K562 (cell line): ENCODE data around the gene FKBP8. TPM values are rescaled to one million over a fixed set of nuclear protein-coding genes. Genes with fewer than 3 reads are reported as not detected.

Source experiments
- ATAC-seq: fragments of 200-7000 bp; cut with Tn5 transposase; 3 replicates; pipeline ENCODE4 v1.9.1; 2020; ENCODE audit warnings: moderate library complexity
- BruUV-seq: library from RNA; stranded (reverse); fragments of 400-500 nt; replicated peaks from 2 replicates; lab custom pipeline; 2021; lab: Mats Ljungman, UMichigan
- CTCF ChIA-PET: fragments of 300-600 bp; formaldehyde crosslinking; extraction: SDS; loops from one replicate; lab custom pipeline; 2021; ENCODE audit warnings: low intra/inter-chr PET ratio; lab: Yijun Ruan, JAX
- POLR2A ChIA-PET: fragments of 300-600, 350-650 bp; sonication (Branson Sonifier 250); formaldehyde crosslinking; extraction: SDS; loops from one replicate; lab custom pipeline; 2021; ENCODE audit warnings: antibody characterized with exemption, inconsistent platforms; lab: Yijun Ruan, JAX
- DNase-seq, 4 experiments: peaks; one replicate each; pipeline versions ENCODE4 v3.0.0 to v3.0.0-alpha.2; 2011 to 2018; ENCODE audit warnings: low spot score in 3 of 4, mixed read lengths in 3 of 4; ENCODE audit errors: extremely low read depth in 1 of 4
- FAIRE-seq: peaks from 2 replicates; lab custom pipeline; 2011; peaks lifted over from hg19 to GRCh38; lab: Jason Lieb, UNC
- H2AFZ ChIP-seq: 2 replicates; pipeline ENCODE4 v1.6.0; 2011; ENCODE audit warnings: low read depth, low read length, control low read depth, inconsistent platforms
- H3K27ac ChIP-seq: fragments of 200-600 bp; 3 replicates; pipeline ENCODE4 v1.8.0; 2011; ENCODE audit warnings: low read depth, mild to moderate bottlenecking, control low read depth, inconsistent platforms, low read length, moderate library complexity, mixed read lengths; ENCODE audit errors: extremely low read depth
- H3K27me3 ChIP-seq, 2 experiments: fragments of 300-600 bp in 1 of 2; 2 replicates in 1 of 2; 3 replicates in 1 of 2; pipeline versions ENCODE4 v1.6.0 to v1.8.0; 2011; ENCODE audit warnings: inconsistent platforms in 2 of 2, low read length in 2 of 2, mild to moderate bottlenecking in 1 of 2, mixed read lengths in 1 of 2, moderate library complexity in 1 of 2; ENCODE audit not compliant: control insufficient read depth in 2 of 2, insufficient read depth in 2 of 2
- H3K36me3 ChIP-seq: fragments of 300-600 bp; 3 replicates; pipeline ENCODE4 v1.8.0; 2011; ENCODE audit warnings: mild to moderate bottlenecking, low read length, inconsistent platforms; ENCODE audit not compliant: control insufficient read depth, insufficient read depth
- H3K4me1 ChIP-seq, 2 experiments: fragments of 200-600 bp in 1 of 2; replicated peaks in 1 of 2; 2 replicates in 1 of 2; 3 replicates in 1 of 2; pipeline versions ENCODE4 v1.5.1 to v1.8.0; 2011; ENCODE audit warnings: inconsistent platforms in 2 of 2, low read length in 2 of 2, mild to moderate bottlenecking in 1 of 2, mixed read lengths in 1 of 2, moderate library complexity in 1 of 2; ENCODE audit not compliant: control insufficient read depth in 2 of 2, insufficient read depth in 2 of 2
- H3K4me2 ChIP-seq: 2 replicates; pipeline ENCODE4 v1.6.1; 2011; ENCODE audit warnings: low read length, control low read depth, inconsistent platforms, mixed read lengths; ENCODE audit not compliant: insufficient read depth
- H3K4me3 ChIP-seq: fragments of 200-600 bp; sonication (generic), shearing (Covaris generic); 2 replicates; pipeline ENCODE4 v1.5.1; 2016; ENCODE audit warnings: control low read depth, inconsistent platforms
- H3K79me2 ChIP-seq: fragments of 200-600 bp; 3 replicates; pipeline ENCODE4 v1.8.0; 2011; ENCODE audit warnings: low read length, inconsistent platforms; ENCODE audit not compliant: control insufficient read depth, insufficient read depth
- H3K9ac ChIP-seq, 2 experiments: 2 replicates each; pipeline versions ENCODE4 v1.6.0 to v1.6.1; 2011; ENCODE audit warnings: low read depth in 2 of 2, low read length in 2 of 2, control low read depth in 1 of 2, inconsistent platforms in 1 of 2, mild to moderate bottlenecking in 1 of 2, mixed read lengths in 1 of 2; ENCODE audit not compliant: insufficient read depth in 1 of 2
- H3K9me1 ChIP-seq: one replicate; pipeline ENCODE4 v1.6.0; 2011; ENCODE audit warnings: inconsistent platforms, mild to moderate bottlenecking, low read length, moderate library complexity; ENCODE audit not compliant: control insufficient read depth, insufficient read depth
- H3K9me3 ChIP-seq: replicated peaks from 2 replicates; pipeline ENCODE4 v1.5.1; 2011; ENCODE audit warnings: low read depth, low read length, inconsistent platforms; ENCODE audit not compliant: control insufficient read depth, insufficient read depth
- H4K20me1 ChIP-seq: replicated peaks from 2 replicates; pipeline ENCODE4 v1.6.1; 2011; ENCODE audit warnings: low read length, inconsistent platforms, mixed read lengths; ENCODE audit not compliant: control insufficient read depth, insufficient read depth
- CREM ChIP-seq: IDR thresholded peaks from 2 replicates; pipeline ENCODE4 v1.6.1; 2014; ENCODE audit warnings: antibody characterized with exemption, low read depth
- CTCF ChIP-seq, 3 experiments: IDR thresholded peaks in 2 of 3; conservative IDR thresholded peaks in 1 of 3; 2 replicates each; pipeline ENCODE4 v1.5.1; 2011 to 2012; ENCODE audit warnings: low read length in 3 of 3, mild to moderate bottlenecking in 3 of 3, control low read depth in 2 of 3, improper control_type of control experiment in 1 of 3, inconsistent platforms in 1 of 3, low read depth in 1 of 3, mixed read lengths in 1 of 3, moderate library complexity in 1 of 3; ENCODE audit not compliant: insufficient read depth in 2 of 3
- PKNOX1 ChIP-seq: fragments of 450-650 bp; IDR thresholded peaks from 2 replicates; pipeline ENCODE4 v1.6.1; 2016
- RAD21 ChIP-seq, 2 experiments: fragments of 250-450 bp in 1 of 2; fragments of 450-650 bp in 1 of 2; sonication (Bioruptor Pico) in 1 of 2; formaldehyde crosslinking in 1 of 2; IDR thresholded peaks in 1 of 2; conservative IDR thresholded peaks in 1 of 2; 2 replicates each; pipeline versions ENCODE4 v1.4.0 to v1.8.0; 2020 to 2022; ENCODE audit warnings: mild to moderate bottlenecking in 2 of 2, moderate library complexity in 1 of 2
- RBM14 ChIP-seq: fragments of 200-400 bp; formaldehyde crosslinking; IDR thresholded peaks from 2 replicates; pipeline ENCODE4 v1.6.1; 2018; ENCODE audit warnings: low read depth, mild to moderate bottlenecking, low read length, moderate library complexity, borderline replicate concordance; ENCODE audit not compliant: insufficient read depth
- SMC3 ChIP-seq: conservative IDR thresholded peaks from 2 replicates; pipeline ENCODE4 v1.6.1; 2011; ENCODE audit warnings: low read depth, low read length, improper control_type of control experiment; ENCODE audit not compliant: insufficient read depth
- WGBS: fragments of 100-300 bp; shearing (Covaris generic); methylation state at CpG from one replicate; pipeline ENCODE4 v1.1.6; 2016; ENCODE audit warnings: low coverage, mixed read lengths; ENCODE audit not compliant: insufficient coverage; ENCODE audit errors: missing lambda C conversion rate; 5-methylcytosine and 5-hydroxymethylcytosine counted together
- in situ Hi-C: fragments of 300-500 bp; cut with MboI; formaldehyde crosslinking; loops from 4 replicates; pipeline ENCODE4 v1.15.0; 2018; ENCODE audit warnings: inconsistent platforms, mixed read lengths
- intact Hi-C: fragments of 100-400 bp; cut with micrococcal nuclease; formaldehyde crosslinking; loops from 2 replicates; pipeline ENCODE4 v1.14.2; 2022
- polyA plus RNA-seq, 8 experiments: library from polyadenylated mRNA; depleted of rRNA in 4 of 8; stranded (reverse) in 5 of 8; unstranded in 3 of 8; fragments of >200 nt; fragmentation: Nextera tagmentation in 2 of 8; fragmentation: Illumina TruSeq in 1 of 8; extraction: Ambion mirVana in 2 of 8; extraction: Trizol in 1 of 8; gene quantifications; 2 replicates each; pipeline versions ENCODE4 v1.2.1 to v1.2.3, GENCODE V29; 2011 to 2014; ENCODE audit warnings: inconsistent platforms in 1 of 8, missing spikeins in 1 of 8
- total RNA-seq, 7 experiments: library from RNA; depleted of rRNA in 6 of 7; stranded (reverse); fragments of >200 nt in 6 of 7; fragmentation: Illumina TruSeq in 2 of 7; extraction: Trizol in 2 of 7; gene quantifications; 2 replicates each; pipeline versions ENCODE4 v1.2.1 to v1.2.3, GENCODE V29; 2011 to 2021; ENCODE audit warnings: low replicate concordance in 1 of 7
- TF ChIP-seq, protein P1 (sequence below), 2 experiments: fragments of 450-650 bp; formaldehyde crosslinking in 1 of 2; IDR thresholded peaks; 2 replicates each; pipeline versions ENCODE4 v1.4.0 to v1.6.1; 2014 to 2020; ENCODE audit warnings: mild to moderate bottlenecking in 2 of 2, borderline replicate concordance in 1 of 2, low read depth in 1 of 2

FKBP8 gene
- total and polyA plus RNA-seq, 9 of the 15 experiments (the other 6 are each of a cell fraction or from before 2014, with no cell fraction given) = 0.46 to 236 (median 104) TPM

- ATAC-seq = peak; percentile 69
- Histone ChIP-seq H3K9me3 (no peaks in the 10 kb centered on the region), H3K4me2 (no peak overlapping the region), H3K4me3 (no peak overlapping the region), H3K27me3 (no peaks in the 10 kb centered on the region), H3K9me1 (peaks cover 16% of the 10 kb centered on the region), H3K9ac (peak overlapping the region in 1 of 2 experiments; percentile 75; a peak in 2 of 4 replicates), H3K79me2 (peaks cover 90% of the 10 kb centered on the region), H3K36me3 (no peaks in the 10 kb centered on the region), H3K27ac (no peak overlapping the region), H2AFZ (no peak overlapping the region), H4K20me1 (peaks cover 75% of the 10 kb centered on the region), H3K4me1 (peaks cover 33 to 68% of the 10 kb centered on the region in 2 experiments)
- ChIA-PET CTCF (no interaction called here), POLR2A (interaction anchor here (0.7 to 3.0 kb wide), 6 partner anchors 8 to 32 kb away, joined by 3 to 12 read pairs (median 4); no protein-coding TSS in a partner anchor)
- no peak for FAIRE-seq
- no TSS peak for BruUV-seq
- peak; percentile 55 to 68 (median 63) for DNase-seq
- in situ Hi-C loops (no loop called here), intact Hi-C loops (loop anchor here (5.0 kb wide), 1 partner anchor 83 kb away; the partner anchor contains the start of gene UBA52)
- 42% methylated on average over 20 of the region's 22 CpGs for WGBS
- peak; percentile 35; the same call in 1 of the 2 replicates for TF ChIP-seq SMC3
- no peak for TF ChIP-seq RBM14
- peak in 1 of 2 experiments; percentile 45; a peak in 3 of 4 replicates for TF ChIP-seq RAD21 (CRISPR knock-in tag; conservative IDR thresholded peaks at IDR 0.05 in 1 of 2, IDR thresholded peaks at IDR 0.05 in 1 of 2)
- no peak for TF ChIP-seq PKNOX1
- TF ChIP-seq, protein P1, sequence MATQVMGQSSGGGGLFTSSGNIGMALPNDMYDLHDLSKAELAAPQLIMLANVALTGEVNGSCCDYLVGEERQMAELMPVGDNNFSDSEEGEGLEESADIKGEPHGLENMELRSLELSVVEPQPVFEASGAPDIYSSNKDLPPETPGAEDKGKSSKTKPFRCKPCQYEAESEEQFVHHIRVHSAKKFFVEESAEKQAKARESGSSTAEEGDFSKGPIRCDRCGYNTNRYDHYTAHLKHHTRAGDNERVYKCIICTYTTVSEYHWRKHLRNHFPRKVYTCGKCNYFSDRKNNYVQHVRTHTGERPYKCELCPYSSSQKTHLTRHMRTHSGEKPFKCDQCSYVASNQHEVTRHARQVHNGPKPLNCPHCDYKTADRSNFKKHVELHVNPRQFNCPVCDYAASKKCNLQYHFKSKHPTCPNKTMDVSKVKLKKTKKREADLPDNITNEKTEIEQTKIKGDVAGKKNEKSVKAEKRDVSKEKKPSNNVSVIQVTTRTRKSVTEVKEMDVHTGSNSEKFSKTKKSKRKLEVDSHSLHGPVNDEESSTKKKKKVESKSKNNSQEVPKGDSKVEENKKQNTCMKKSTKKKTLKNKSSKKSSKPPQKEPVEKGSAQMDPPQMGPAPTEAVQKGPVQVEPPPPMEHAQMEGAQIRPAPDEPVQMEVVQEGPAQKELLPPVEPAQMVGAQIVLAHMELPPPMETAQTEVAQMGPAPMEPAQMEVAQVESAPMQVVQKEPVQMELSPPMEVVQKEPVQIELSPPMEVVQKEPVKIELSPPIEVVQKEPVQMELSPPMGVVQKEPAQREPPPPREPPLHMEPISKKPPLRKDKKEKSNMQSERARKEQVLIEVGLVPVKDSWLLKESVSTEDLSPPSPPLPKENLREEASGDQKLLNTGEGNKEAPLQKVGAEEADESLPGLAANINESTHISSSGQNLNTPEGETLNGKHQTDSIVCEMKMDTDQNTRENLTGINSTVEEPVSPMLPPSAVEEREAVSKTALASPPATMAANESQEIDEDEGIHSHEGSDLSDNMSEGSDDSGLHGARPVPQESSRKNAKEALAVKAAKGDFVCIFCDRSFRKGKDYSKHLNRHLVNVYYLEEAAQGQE (IDR thresholded peaks at IDR 0.05; ENCODE audit: borderline replicate concordance) = peak; percentile 72
- TF ChIP-seq, protein P1 (CRISPR knock-in tag; IDR thresholded peaks at IDR 0.05; ENCODE audit: low read depth) = no peak
- TF ChIP-seq CREM = 0 out of 2 replicates have a peak, but pooled peaks have one; percentile 9
- TF ChIP-seq CTCF (IDR thresholded peaks at IDR 0.05 in 2 of 3, conservative IDR thresholded peaks at IDR 0.05 in 1 of 3; ENCODE audit: insufficient read depth in 2 of 3, low read depth in 1 of 3, low read length in 3 of 3) = peak; percentile 59 to 67 (median 60)
Observed at GRCh38 chr19:18488838-18489626, 54.3 kb downstream of the FKBP8 start.
